LNCAP (cell line): ENCODE measurements around the gene CKS2.

Experiments
- CTCF ChIP-seq: fragments of 450-650 bp; IDR thresholded peaks from 2 replicates; pipeline ENCODE4 v1.5.1; 2017; ENCODE audit warnings: mild to moderate bottlenecking

Gene CKS2

GRCh38 chr9:89330513-89330912, 19.5 kb downstream of the CKS2 start:
- no peak for TF ChIP-seq CTCF

- no peak for TF ChIP-seq CTCF
Observed at GRCh38 chr9:89339807-89340206, 28.8 kb downstream of the CKS2 start.

- TF ChIP-seq CTCF = no peak
Observed at GRCh38 chr9:89340332-89340731, 29.3 kb downstream of the CKS2 start.

- no peak for TF ChIP-seq CTCF
Observed at GRCh38 chr9:89342213-89342612, 31.2 kb downstream of the CKS2 start.

- TF ChIP-seq CTCF = no peak
Observed at GRCh38 chr9:89342948-89343347, 32.0 kb downstream of the CKS2 start.

- no peak for TF ChIP-seq CTCF
Observed at GRCh38 chr9:89345476-89345875, 34.5 kb downstream of the CKS2 start.

GRCh38 chr9:89346696-89347095, 35.7 kb downstream of the CKS2 start:
- no peak for TF ChIP-seq CTCF

GRCh38 chr9:89347651-89348050, 36.7 kb downstream of the CKS2 start:
- no peak for TF ChIP-seq CTCF
